Keratinocyte (primary cell): ENCODE data around the gene LZTFL1. TPM values are rescaled to one million over a fixed set of nuclear protein-coding genes. Genes with fewer than 3 reads are reported as not detected.

ENCODE experiments used
- DNase-seq: peaks from one replicate; pipeline ENCODE4 v3.0.0-alpha.2; 2011; ENCODE audit warnings: low read depth, missing footprints, low spot score
- FAIRE-seq: peaks from 2 replicates; lab custom pipeline; 2011; peaks lifted over from hg19 to GRCh38; lab: Jason Lieb, UNC
- H2AFZ ChIP-seq: 2 replicates; pipeline ENCODE4 v1.6.0; 2012; ENCODE audit warnings: low read length, control low read depth, inconsistent platforms; ENCODE audit not compliant: control insufficient read depth
- H3K27ac ChIP-seq: 2 replicates; pipeline ENCODE4 v1.5.1; 2011; ENCODE audit warnings: low read length; ENCODE audit not compliant: control insufficient read depth, insufficient read depth
- H3K27me3 ChIP-seq: 3 replicates; pipeline ENCODE4 v1.6.0; 2011; ENCODE audit warnings: low read length; ENCODE audit not compliant: control insufficient read depth, insufficient read depth; ENCODE audit errors: extremely low read depth
- H3K36me3 ChIP-seq, 2 experiments: 2 replicates in 1 of 2; 3 replicates in 1 of 2; pipeline ENCODE4 v1.5.1; 2011; ENCODE audit warnings: low read length in 2 of 2, mild to moderate bottlenecking in 1 of 2; ENCODE audit not compliant: control insufficient read depth in 2 of 2, insufficient read depth in 2 of 2; ENCODE audit errors: extremely low read depth in 1 of 2
- H3K4me1 ChIP-seq: 3 replicates; pipeline ENCODE4 v1.5.1; 2011; ENCODE audit warnings: low read length; ENCODE audit not compliant: control insufficient read depth, insufficient read depth; ENCODE audit errors: extremely low read depth
- H3K4me2 ChIP-seq: 3 replicates; pipeline ENCODE4 v1.6.0; 2011; ENCODE audit warnings: low read depth, low read length; ENCODE audit not compliant: control insufficient read depth, insufficient read depth; ENCODE audit errors: extremely low read depth
- H3K4me3 ChIP-seq, 3 experiments: fragments of 200-600 bp in 1 of 3; sonication (generic) in 1 of 3; 2 replicates in 2 of 3; 3 replicates in 1 of 3; pipeline ENCODE4 v1.5.1; 2011 to 2016; ENCODE audit warnings: low read length in 3 of 3, mild to moderate bottlenecking in 3 of 3, control low read depth in 2 of 3, inconsistent platforms in 1 of 3, low read depth in 1 of 3, mixed read lengths in 1 of 3, mixed run types in 1 of 3, moderate library complexity in 1 of 3; ENCODE audit not compliant: control insufficient read depth in 2 of 3, insufficient read depth in 2 of 3; ENCODE audit errors: extremely low read depth in 1 of 3
- H3K79me2 ChIP-seq: 2 replicates; pipeline ENCODE4 v1.6.0; 2012; ENCODE audit warnings: low read length; ENCODE audit not compliant: control insufficient read depth, insufficient read depth
- H3K9ac ChIP-seq: 3 replicates; pipeline ENCODE4 v1.6.0; 2011; ENCODE audit warnings: low read length; ENCODE audit not compliant: control insufficient read depth, insufficient read depth; ENCODE audit errors: extremely low read depth
- H3K9me1 ChIP-seq: 3 replicates; pipeline ENCODE4 v1.6.0; 2011; ENCODE audit warnings: low read length; ENCODE audit not compliant: control insufficient read depth, insufficient read depth; ENCODE audit errors: extremely low read depth
- H3K9me3 ChIP-seq: 2 replicates; pipeline ENCODE4 v1.5.1; 2012; ENCODE audit warnings: low read depth, low read length; ENCODE audit not compliant: control insufficient read depth
- H4K20me1 ChIP-seq: 3 replicates; pipeline ENCODE4 v1.6.0; 2011; ENCODE audit warnings: low read length; ENCODE audit not compliant: control insufficient read depth, insufficient read depth; ENCODE audit errors: extremely low read depth
- CTCF ChIP-seq, 3 experiments: IDR thresholded peaks in 1 of 3; conservative IDR thresholded peaks in 1 of 3; optimal IDR thresholded peaks in 1 of 3; 2 replicates in 2 of 3; 3 replicates in 1 of 3; pipeline versions ENCODE3 to v1.5.1; 2011; ENCODE audit warnings: low read length in 3 of 3, mild to moderate bottlenecking in 3 of 3, moderate library complexity in 2 of 3, control low read depth in 1 of 3, inconsistent platforms in 1 of 3; ENCODE audit not compliant: insufficient read depth in 2 of 3; ENCODE audit errors: extremely low read depth in 1 of 3
- EZH2 ChIP-seq: IDR thresholded peaks from one replicate; pipeline ENCODE4 v1.6.1; 2012; ENCODE audit warnings: inconsistent platforms, mild to moderate bottlenecking, low read length, moderate library complexity
- dilution Hi-C: fragments of 300-500 bp; cut with MboI; formaldehyde crosslinking; loops from one replicate; pipeline ENCODE4 v1.7.0; 2020; ENCODE audit warnings: low sequenced_read_pairs; ENCODE audit not compliant: extremely low pct_ligation_motif_present
- polyA plus RNA-seq, 5 experiments: library from polyadenylated mRNA; depleted of rRNA in 3 of 5; stranded (reverse) in 3 of 5; stranded (forward) in 1 of 5; unstranded in 1 of 5; fragments of >200 nt; gene quantifications; 1 replicate in 1 of 5; 2 replicates in 3 of 5; 3 replicates in 1 of 5; pipeline versions ENCODE4 v1.2.1 to v1.2.3, GENCODE V29; 2011 to 2012; ENCODE audit warnings: missing spikeins in 2 of 5, low read depth in 1 of 5, low replicate concordance in 1 of 5

LZTFL1 gene
- polyA plus RNA-seq, 1 donor (not counting 4 experiments of a cell fraction or from before 2014, with no cell fraction given) = 17.9 TPM

GRCh38 chr3:45821127-45821526 is 20.8 kb downstream of the LZTFL1 start:
- Histone ChIP-seq H3K4me3 (no peak overlapping the region), H3K9me1 (no peaks in the 10 kb centered on the region), H2AFZ (no peak overlapping the region), H3K9ac (no peak overlapping the region), H3K27ac (no peak overlapping the region), H3K27me3 (no peaks in the 10 kb centered on the region), H4K20me1 (no peaks in the 10 kb centered on the region), H3K36me3 (peaks cover 0 to 4% of the 10 kb centered on the region in 2 experiments), H3K79me2 (no peaks in the 10 kb centered on the region), H3K9me3 (no peaks in the 10 kb centered on the region), H3K4me1 (peaks cover 29% of the 10 kb centered on the region), H3K4me2 (no peak overlapping the region)
- TF ChIP-seq EZH2 (no peak), CTCF (optimal IDR thresholded peaks at IDR 0.05 in 1 of 3, IDR thresholded peaks at IDR 0.05 in 1 of 3, conservative IDR thresholded peaks at IDR 0.05 in 1 of 3; ENCODE audit: extremely low read depth in 1 of 3, insufficient read depth in 2 of 3, low read length in 3 of 3) (no peak)
- dilution Hi-C loops = no loop called here
- no peak for FAIRE-seq
- no peak for DNase-seq

GRCh38 chr3:45819543-45819942 is 22.4 kb downstream of the LZTFL1 start:
- Histone ChIP-seq H3K9me3 (no peaks in the 10 kb centered on the region), H3K9ac (no peak overlapping the region), H4K20me1 (no peaks in the 10 kb centered on the region), H3K27ac (no peak overlapping the region), H3K36me3 (peaks cover 0 to 2% of the 10 kb centered on the region in 2 experiments), H3K27me3 (no peaks in the 10 kb centered on the region), H3K9me1 (no peaks in the 10 kb centered on the region), H2AFZ (no peak overlapping the region), H3K79me2 (no peaks in the 10 kb centered on the region), H3K4me1 (peaks cover 34% of the 10 kb centered on the region), H3K4me2 (no peak overlapping the region), H3K4me3 (no peak overlapping the region)
- TF ChIP-seq EZH2 = no peak
- no peak for TF ChIP-seq CTCF (optimal IDR thresholded peaks at IDR 0.05 in 1 of 3, IDR thresholded peaks at IDR 0.05 in 1 of 3, conservative IDR thresholded peaks at IDR 0.05 in 1 of 3; ENCODE audit: extremely low read depth in 1 of 3, insufficient read depth in 2 of 3, low read length in 3 of 3)
- DNase-seq (no peak), FAIRE-seq (no peak)
- dilution Hi-C loops = no loop called here
